ENCODE measurements around the gene NDE1. TPM values are rescaled to one million over a fixed set of nuclear protein-coding genes. Genes with fewer than 3 reads are reported as not detected.
A peak's percentile ranks its signal among the peaks of the same experiment; 100 is the strongest.
"Not testable (repeated sequence)": the region's sequence is repeated elsewhere in the genome, so short reads cannot be mapped to it uniquely, and the experiment has no call there.

NDE1 gene
- polyA plus RNA-seq, 6 donors from 2014 or later = 12.8 to 65.6 (median 38.0) TPM

DNA sequence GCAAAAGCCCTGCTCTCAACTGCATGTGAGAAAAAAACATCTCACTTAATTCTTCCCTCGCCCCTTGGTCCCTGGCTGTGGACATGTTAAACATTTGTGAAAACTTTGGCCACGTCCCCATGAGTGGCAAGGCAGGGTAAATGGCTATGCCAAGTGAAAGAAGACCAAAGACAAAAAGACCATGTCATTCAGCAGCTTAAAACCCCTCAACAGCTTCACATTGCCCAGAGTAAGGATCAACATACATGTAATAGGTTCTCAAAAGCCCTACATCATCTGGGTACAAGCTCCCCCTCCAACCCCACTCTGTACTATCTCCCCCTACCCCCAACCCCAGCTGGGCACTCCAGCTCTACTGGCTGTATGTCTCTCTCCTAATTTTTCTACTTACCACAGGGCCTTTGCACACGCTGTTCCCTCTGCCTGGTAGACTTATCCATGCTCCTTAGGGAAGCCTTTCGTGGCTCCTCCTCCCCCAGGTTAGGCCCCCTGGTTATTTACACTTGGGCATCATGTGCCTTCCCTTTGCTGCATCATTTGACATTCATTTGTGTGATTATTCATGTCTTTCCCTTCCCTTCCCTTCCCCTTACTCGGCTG is 75.7 kb downstream of the NDE1 start:
- Mint-ChIP-seq H3K4me3 (no peak overlapping the region), H3K4me1 (peaks cover 0 to 6% (median 0%) of the 10 kb centered on the region in 3 donors), H3K27ac (peak overlapping the region in 1 of 6 donors; percentile 95), H3K9me3 (peaks cover 0 to 5% (median 0%) of the 10 kb centered on the region in 7 donors), H3K36me3 (peaks cover 19 to 38% of the 10 kb centered on the region in 2 donors), H3K27me3 (no peaks in the 10 kb centered on the region)
- ATAC-seq (ENCODE audit: low read depth in 2 of 2) (no peak), DNase-seq (no peak)

DNA sequence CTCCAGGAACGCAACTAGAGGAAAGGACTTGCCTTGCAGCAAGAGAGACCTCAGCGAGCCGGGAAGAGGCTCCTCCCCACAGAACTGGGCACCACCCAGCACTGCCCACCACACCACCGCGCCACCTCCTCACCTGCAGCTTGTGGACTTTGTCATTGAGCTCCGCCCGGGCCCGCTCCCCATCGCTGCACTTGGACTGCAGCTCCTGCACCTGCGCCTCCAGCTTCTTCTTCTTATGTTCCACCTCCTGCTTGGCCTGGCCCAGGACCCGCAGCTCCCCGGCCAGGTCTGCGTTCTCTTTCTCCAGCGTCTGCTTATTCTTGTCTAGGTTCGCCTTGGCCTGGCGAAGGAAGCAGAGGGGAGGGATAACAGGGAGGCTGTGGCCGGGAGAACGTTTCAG is 76.7 kb downstream of the NDE1 start:
- Mint-ChIP-seq H3K27me3 (no peaks in the 10 kb centered on the region), H3K36me3 (peaks cover 19 to 33% of the 10 kb centered on the region in 2 donors), H3K4me1 (peaks cover 0 to 3% (median 2%) of the 10 kb centered on the region in 3 donors), H3K4me3 (no peak overlapping the region), H3K27ac (peak overlapping the region in 2 of 6 donors; percentile 34 to 68), H3K9me3 (peaks cover 0 to 5% (median 0%) of the 10 kb centered on the region in 7 donors)
- no peak for DNase-seq
- ATAC-seq (ENCODE audit: low read depth in 2 of 2) = no peak

DNA sequence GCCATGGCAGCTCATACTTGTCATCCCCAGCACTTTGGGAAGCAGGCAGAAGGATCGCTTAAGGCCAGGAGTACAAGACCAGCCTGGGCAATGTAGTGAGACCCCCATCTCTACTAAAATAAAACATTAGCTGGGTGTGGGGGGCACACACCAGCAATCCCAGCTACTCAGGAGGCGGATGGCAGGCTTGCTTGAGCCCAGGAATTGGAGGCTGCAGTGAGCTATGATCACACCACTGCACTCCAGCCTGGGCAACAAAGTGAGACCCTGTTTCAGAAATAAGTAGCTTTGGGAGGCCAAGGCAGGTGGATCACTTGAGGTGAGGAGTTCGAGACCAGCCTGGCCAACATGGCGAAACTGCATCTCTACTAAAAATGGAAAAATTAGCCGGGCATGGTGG is 77.7 kb downstream of the NDE1 start:
- not testable (repeated sequence) for H3K27me3 Mint-ChIP-seq; H3K4me3 Mint-ChIP-seq; ATAC-seq (ENCODE audit: low read depth in 2 of 2); H3K4me1 Mint-ChIP-seq; H3K27ac Mint-ChIP-seq; DNase-seq; H3K9me3 Mint-ChIP-seq
- H3K36me3 Mint-ChIP-seq = peaks cover 19 to 33% of the 10 kb centered on the region in 2 donors

DNA sequence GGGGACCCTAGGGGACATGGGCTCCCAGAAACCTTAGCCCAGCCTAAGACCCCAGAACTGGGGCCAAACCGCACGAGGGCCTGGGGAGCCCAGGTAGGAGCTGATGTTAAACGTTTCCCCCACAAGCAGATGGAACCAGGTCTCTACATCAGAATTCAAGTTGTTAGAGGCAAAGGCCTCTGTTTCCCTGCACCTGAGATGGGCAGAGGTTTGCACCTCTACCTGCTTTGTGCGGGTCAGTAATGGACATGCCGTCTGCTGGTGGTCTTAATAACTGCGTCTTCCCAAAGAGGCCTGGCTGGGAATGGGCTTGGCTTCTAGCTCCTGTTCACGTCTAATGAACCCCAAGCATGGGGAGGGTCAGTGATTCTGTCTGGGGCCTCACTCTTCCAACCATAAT is 79.1 kb downstream of the NDE1 start:
- no peak for DNase-seq
- H3K36me3 Mint-ChIP-seq = peaks cover 18 to 30% of the 10 kb centered on the region in 2 donors
- H3K4me1 Mint-ChIP-seq = peaks cover 0 to 3% (median 2%) of the 10 kb centered on the region in 3 donors
- peaks cover 0 to 5% (median 0%) of the 10 kb centered on the region in 7 donors for H3K9me3 Mint-ChIP-seq
- no peaks in the 10 kb centered on the region for H3K27me3 Mint-ChIP-seq
- H3K27ac Mint-ChIP-seq = no peak overlapping the region
- H3K4me3 Mint-ChIP-seq = no peak overlapping the region
- no peak for ATAC-seq (ENCODE audit: low read depth in 2 of 2)

DNA sequence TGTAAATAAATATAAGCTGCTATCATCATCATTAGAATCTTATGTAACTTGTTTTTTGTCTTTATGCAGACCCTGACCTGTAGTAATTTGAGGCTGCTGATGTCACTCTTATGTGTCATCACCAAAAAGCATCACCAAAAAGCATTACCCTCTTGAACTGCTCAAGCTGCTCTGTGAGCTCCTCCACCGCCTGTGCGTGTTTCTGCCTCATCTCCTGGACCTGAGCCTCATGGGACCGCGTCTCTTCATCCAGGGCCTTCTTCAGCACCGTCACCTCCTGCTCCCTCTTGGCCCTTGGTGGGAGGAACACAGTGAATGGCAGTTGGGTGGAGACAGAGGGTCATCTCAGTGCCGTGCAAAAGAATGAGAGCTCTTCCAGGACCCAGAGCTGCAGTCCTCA is 82.4 kb downstream of the NDE1 start:
- Mint-ChIP-seq H3K4me3 (peak overlapping the region in 1 of 8 donors; percentile 41), H3K4me1 (peaks cover 0 to 2% (median 0%) of the 10 kb centered on the region in 3 donors), H3K9me3 (no peaks in the 10 kb centered on the region), H3K27me3 (no peaks in the 10 kb centered on the region), H3K36me3 (peaks cover 0 to 9% of the 10 kb centered on the region in 2 donors), H3K27ac (peak overlapping the region in 3 of 6 donors; percentile 26 to 90 (median 67))
- DNase-seq (no peak), ATAC-seq (ENCODE audit: low read depth in 2 of 2) (no peak)

DNA sequence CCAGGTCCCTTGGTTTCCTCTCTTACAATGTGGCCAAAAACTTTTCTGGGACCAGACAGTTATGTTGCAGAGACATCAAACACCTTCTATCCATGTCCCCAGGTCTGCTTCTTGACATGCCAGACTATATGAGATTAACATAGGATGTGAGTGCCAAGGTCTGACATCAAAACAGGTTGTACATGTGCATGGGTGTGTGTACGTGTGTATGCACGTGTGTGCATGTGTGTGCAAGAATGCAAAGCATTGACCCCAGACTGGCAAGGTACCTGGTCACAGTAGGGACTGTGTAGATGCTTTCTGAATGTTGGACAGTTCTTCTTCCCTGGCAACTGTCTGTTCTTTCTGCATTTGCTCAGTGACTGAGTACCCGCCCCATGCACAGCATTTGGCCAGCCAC is 85.6 kb downstream of the NDE1 start:
- H3K36me3 Mint-ChIP-seq = peaks cover 0 to 18% of the 10 kb centered on the region in 2 donors
- ATAC-seq (ENCODE audit: low read depth in 2 of 2) (no peak), DNase-seq (no peak)
- H3K4me1 Mint-ChIP-seq = peaks cover 0 to 2% (median 0%) of the 10 kb centered on the region in 3 donors
- peak overlapping the region in 1 of 6 donors; percentile 39 for H3K27ac Mint-ChIP-seq
- no peak overlapping the region for H3K4me3 Mint-ChIP-seq
- no peaks in the 10 kb centered on the region for H3K27me3 Mint-ChIP-seq
- H3K9me3 Mint-ChIP-seq = no peaks in the 10 kb centered on the region

DNA sequence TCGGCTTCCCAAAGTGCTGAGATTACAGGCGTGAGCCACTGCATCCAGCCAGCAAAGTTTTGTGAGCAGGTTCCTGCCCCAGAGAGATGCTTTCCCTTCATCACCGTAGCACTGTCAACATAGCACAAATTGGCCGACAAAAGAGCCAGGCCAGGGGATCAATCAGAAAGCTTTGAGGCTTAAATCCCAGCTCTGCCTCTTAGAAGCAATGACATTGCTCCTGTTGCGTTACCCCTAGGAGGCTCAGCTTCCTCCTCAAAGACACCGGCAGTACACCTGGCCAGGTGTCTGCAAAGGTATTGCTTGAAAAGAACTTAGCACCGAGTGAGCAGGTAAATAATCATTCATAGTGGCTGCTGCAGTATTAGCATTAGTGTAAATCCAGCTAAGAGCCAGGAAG is 86.5 kb downstream of the NDE1 start:
- DNase-seq (no peak), ATAC-seq (ENCODE audit: low read depth in 2 of 2) (no peak)
- H3K9me3 Mint-ChIP-seq = peaks cover 0 to 3% (median 0%) of the 10 kb centered on the region in 7 donors
- H3K27me3 Mint-ChIP-seq = no peaks in the 10 kb centered on the region
- no peak overlapping the region for H3K4me3 Mint-ChIP-seq
- peaks cover 0 to 27% of the 10 kb centered on the region in 2 donors for H3K36me3 Mint-ChIP-seq
- H3K4me1 Mint-ChIP-seq = peaks cover 0 to under 1% (median 0%) of the 10 kb centered on the region in 3 donors
- H3K27ac Mint-ChIP-seq = no peak overlapping the region

DNA sequence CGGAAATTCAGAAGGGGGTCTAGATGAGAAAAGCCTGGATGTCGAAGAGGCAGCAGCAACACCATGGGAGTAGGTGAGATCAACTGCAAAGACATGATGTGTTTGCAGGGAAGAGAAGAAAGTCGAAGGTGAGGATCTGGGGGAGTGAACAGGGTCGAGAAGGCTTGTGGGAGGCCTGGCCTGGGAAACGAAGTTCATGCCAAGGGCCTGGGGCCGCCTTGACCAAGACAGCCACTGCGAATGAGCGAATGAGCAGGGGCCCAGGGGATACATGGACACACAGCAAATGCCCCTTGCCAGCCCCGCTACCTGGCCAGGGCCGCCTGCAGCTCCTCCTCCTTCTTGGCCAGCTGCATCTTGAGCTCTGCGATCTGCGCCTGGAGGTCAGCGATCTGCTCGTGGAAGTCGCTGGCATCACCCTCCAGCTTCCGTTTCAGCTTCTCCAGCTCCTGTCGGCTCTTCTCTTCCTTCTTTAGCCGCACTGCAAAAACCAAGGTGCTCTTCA is 87.1 kb downstream of the NDE1 start:
- Mint-ChIP-seq H3K9me3 (peaks cover 0 to 3% (median 0%) of the 10 kb centered on the region in 7 donors), H3K4me3 (no peak overlapping the region), H3K27me3 (no peaks in the 10 kb centered on the region), H3K36me3 (peaks cover 0 to 32% of the 10 kb centered on the region in 2 donors), H3K27ac (peak overlapping the region in 3 of 6 donors; percentile 8 to 73 (median 44)), H3K4me1 (peaks cover 0 to 4% (median 0%) of the 10 kb centered on the region in 3 donors)
- DNase-seq (no peak), ATAC-seq (ENCODE audit: low read depth in 2 of 2) (no peak)

DNA sequence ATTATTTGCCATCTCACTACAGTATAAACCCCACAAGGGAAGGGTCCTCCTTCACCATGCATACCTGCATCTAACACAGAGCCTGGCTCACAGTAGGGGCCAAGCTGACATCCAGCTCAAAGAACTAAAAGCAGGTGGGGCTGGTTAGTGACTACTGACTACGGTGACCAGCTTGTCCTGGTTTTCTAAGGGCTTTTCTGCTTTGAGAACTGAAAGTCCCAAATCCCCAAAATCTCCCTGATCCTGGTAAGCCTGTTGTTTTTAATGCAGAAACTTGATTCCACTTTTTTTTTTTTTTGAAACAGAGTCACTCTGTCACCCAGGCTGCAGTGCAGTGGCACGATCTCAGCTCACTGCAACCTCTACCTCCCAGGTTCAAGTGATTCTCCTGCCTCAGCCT is 89.4 kb downstream of the NDE1 start:
- ATAC-seq (ENCODE audit: low read depth in 2 of 2) = no peak

DNA sequence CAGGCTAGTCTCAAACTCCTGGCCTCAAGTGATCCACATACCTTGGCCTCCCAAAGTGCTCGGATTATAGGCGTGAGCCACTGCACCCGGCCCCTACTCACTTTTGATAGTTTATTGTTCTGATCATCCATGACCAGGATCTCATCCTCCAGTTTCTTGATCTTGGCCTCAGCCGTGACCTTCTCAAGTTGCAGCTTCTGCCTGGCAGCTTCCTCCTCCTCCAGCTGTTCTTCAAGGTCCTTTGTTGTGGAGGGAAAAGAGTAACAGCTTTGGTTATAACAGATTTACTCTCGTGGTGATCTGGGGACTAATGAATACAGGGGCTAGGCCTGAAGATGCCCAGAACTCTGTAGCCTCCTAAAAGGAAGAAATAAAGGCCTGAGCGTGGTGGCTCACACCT is 89.9 kb downstream of the NDE1 start:
- no peak for ATAC-seq (ENCODE audit: low read depth in 2 of 2)
- H3K4me3 Mint-ChIP-seq = no peak overlapping the region
- peaks cover 0 to 32% of the 10 kb centered on the region in 2 donors for H3K36me3 Mint-ChIP-seq
- peaks cover 0 to 4% (median 1%) of the 10 kb centered on the region in 3 donors for H3K4me1 Mint-ChIP-seq
- H3K27me3 Mint-ChIP-seq = no peaks in the 10 kb centered on the region
- DNase-seq = no peak
- H3K27ac Mint-ChIP-seq = no peak overlapping the region
- H3K9me3 Mint-ChIP-seq = peaks cover 0 to 3% (median 0%) of the 10 kb centered on the region in 7 donors

More for the DNA sequence above, 89.4 kb downstream of the NDE1 start:
- no peak for DNase-seq
- Mint-ChIP-seq H3K4me3 (no peak overlapping the region), H3K4me1 (peaks cover 0 to 4% (median 0%) of the 10 kb centered on the region in 3 donors), H3K36me3 (peaks cover 0 to 32% of the 10 kb centered on the region in 2 donors), H3K9me3 (peaks cover 0 to 3% (median 0%) of the 10 kb centered on the region in 7 donors), H3K27me3 (no peaks in the 10 kb centered on the region), H3K27ac (peak overlapping the region in 1 of 6 donors; percentile 20)

DNA sequence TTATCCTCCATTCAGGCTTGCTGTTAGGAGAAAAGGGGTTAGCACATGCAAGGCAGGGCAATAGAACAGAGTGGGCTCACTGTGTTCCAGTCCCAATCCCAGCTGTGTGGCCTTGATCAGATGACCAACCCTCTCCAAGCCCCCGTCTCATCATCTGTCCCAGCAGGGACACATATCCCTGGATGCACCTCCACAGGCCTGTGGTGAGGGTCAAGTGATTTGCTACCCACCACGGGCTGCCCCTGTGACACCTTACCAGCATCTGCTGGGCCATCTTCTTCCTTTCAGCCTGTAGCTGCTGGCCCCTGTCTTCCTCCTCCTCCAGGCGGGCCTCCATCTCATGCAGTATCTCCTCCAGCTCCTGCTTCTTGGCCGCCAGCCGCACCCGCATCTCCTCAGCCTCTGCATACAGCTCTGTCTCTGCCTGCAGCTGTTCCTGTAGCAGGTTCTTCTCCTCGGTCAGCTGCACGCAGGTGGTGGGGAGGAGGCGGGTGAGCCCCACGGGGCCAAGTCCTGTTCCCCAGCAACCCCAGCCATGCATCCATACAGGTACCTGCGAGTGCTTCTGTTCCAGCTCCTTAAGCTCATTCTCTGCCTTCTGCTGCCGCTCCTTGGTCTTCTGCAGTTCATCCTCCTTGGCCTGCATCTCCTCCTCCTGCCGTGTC is 91.3 kb downstream of the NDE1 start:
- Mint-ChIP-seq H3K27ac (peak overlapping the region in 2 of 6 donors; percentile 37 to 74), H3K9me3 (peaks cover 0 to 3% (median 0%) of the 10 kb centered on the region in 7 donors), H3K4me3 (no peak overlapping the region), H3K36me3 (peaks cover 0 to 24% of the 10 kb centered on the region in 2 donors), H3K4me1 (peaks cover 0 to 5% (median 4%) of the 10 kb centered on the region in 3 donors), H3K27me3 (no peaks in the 10 kb centered on the region)
- DNase-seq (no peak), ATAC-seq (ENCODE audit: low read depth in 2 of 2) (no peak)

DNA sequence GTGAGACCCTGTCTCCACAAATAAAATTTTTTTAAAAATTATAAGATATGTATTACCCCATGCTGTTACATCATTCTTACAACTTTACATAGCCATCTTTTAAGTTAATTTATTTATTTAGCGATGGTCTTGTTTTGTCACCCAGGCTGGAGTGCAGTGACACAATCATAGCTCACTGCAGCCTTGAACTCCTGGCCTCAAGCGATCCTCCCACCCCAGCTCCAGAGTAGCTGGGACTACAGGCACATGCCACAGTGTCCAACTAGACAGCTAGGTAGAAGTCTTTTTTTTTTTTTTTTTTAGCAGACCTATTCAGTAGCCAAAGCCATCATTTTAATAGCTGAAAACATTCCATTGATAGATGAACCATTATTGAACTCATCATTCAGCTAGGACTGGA is 92.7 kb downstream of the NDE1 start:
- no peaks in the 10 kb centered on the region for H3K27me3 Mint-ChIP-seq

DNA sequence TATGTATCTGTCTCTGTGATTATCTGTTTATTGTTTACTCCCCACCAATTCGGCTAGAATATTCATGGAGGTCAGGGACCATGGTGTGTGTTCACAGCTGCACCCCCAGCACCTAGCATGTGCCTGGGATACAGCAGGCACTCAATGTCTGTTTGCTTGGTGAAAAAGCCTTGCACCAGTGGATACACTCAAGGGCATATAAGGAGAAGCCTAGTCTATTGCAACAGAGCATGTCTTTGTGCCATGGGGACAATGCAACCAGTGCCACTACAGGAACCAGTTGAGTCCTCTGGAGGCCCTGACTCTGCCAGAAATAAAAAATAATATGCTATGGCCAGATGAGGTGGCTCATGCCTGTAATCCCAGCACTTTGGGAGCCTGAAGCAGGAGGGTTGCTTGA is 93.6 kb downstream of the NDE1 start:
- DNase-seq = no peak
- Mint-ChIP-seq H3K4me3 (no peak overlapping the region), H3K27me3 (no peaks in the 10 kb centered on the region), H3K36me3 (peaks cover 0 to 30% of the 10 kb centered on the region in 2 donors), H3K9me3 (peaks cover 0 to 3% (median 0%) of the 10 kb centered on the region in 7 donors), H3K4me1 (peaks cover 0 to 5% (median 4%) of the 10 kb centered on the region in 3 donors), H3K27ac (peak overlapping the region in 1 of 6 donors; percentile 60)
- no peak for ATAC-seq (ENCODE audit: low read depth in 2 of 2)

More for the DNA sequence above, 92.7 kb downstream of the NDE1 start:
- Mint-ChIP-seq H3K27ac (no peak overlapping the region), H3K9me3 (peaks cover 0 to 3% (median 0%) of the 10 kb centered on the region in 7 donors), H3K4me1 (peaks cover 0 to 5% (median 4%) of the 10 kb centered on the region in 3 donors), H3K4me3 (no peak overlapping the region), H3K36me3 (peaks cover 0 to 24% of the 10 kb centered on the region in 2 donors)
- ATAC-seq (ENCODE audit: low read depth in 2 of 2) = no peak
- DNase-seq = no peak
